Peyer's patch (tissue), 4 donors: ENCODE results near the gene FOXL3.

Experiments used
- CTCF ChIP-seq, 6 experiments: fragments of 450-650 bp in 4 of 6; fragments of 200-600 bp in 2 of 6; sonication (generic) in 1 of 6; IDR thresholded peaks; one replicate each; pipeline ENCODE4 v1.5.1; 2017 to 2019; ENCODE audit warnings: antibody characterized with exemption in 6 of 6, mild to moderate bottlenecking in 3 of 6, moderate library complexity in 1 of 6
- POLR2A ChIP-seq, 2 donors: fragments of 450-650 bp; IDR thresholded peaks; one replicate each; pipeline ENCODE4 v1.5.1; 2017; ENCODE audit warnings: antibody characterized with exemption in 2 of 2, mild to moderate bottlenecking in 2 of 2, moderate library complexity in 2 of 2

- TF ChIP-seq CTCF (IDR thresholded peaks at IDR 0.05) = no peak
- no peak for TF ChIP-seq POLR2A (IDR thresholded peaks at IDR 0.05)
These were observed 8.8 kb downstream of the FOXL3 start for GRCh38 chr7:298743-299142.
